HepG2 (cell line): ENCODE results near the gene PHF10. TPM values are rescaled to one million over a fixed set of nuclear protein-coding genes. Genes with fewer than 3 reads are reported as not detected.

Source experiments
- ATAC-seq: fragments of 200-7000 bp; cut with Tn5 transposase; 3 replicates; pipeline ENCODE4 v1.9.1; 2020; ENCODE audit warnings: mild to moderate bottlenecking, moderate library complexity
- BruUV-seq: library from RNA; stranded (reverse); fragments of 400-500 nt; replicated peaks from 2 replicates; lab custom pipeline; 2021; lab: Mats Ljungman, UMichigan
- CTCF ChIA-PET: fragments of 300-600 bp; formaldehyde crosslinking; extraction: SDS; loops from one replicate; lab custom pipeline; 2021; ENCODE audit warnings: low total read pairs, inconsistent platforms, low intra/inter-chr PET ratio; lab: Yijun Ruan, JAX
- POLR2A ChIA-PET: fragments of 350-600 bp; sonication (Branson Sonifier 250); formaldehyde crosslinking; loops from one replicate; lab custom pipeline; 2020; ENCODE audit warnings: antibody characterized with exemption, inconsistent platforms; lab: Yijun Ruan, JAX
- DNase-seq: peaks from one replicate; pipeline ENCODE4 v3.0.0-alpha.2; 2015; ENCODE audit warnings: low spot score
- FAIRE-seq: peaks from 3 replicates; lab custom pipeline; 2011; peaks lifted over from hg19 to GRCh38; lab: Jason Lieb, UNC
- H2AFZ ChIP-seq: one replicate; pipeline ENCODE4 v1.6.1; 2011; ENCODE audit warnings: low read length, inconsistent platforms
- H3K27ac ChIP-seq: fragments of 300-600 bp; 3 replicates; pipeline ENCODE4 v1.8.0; 2011; ENCODE audit warnings: mixed run types, mild to moderate bottlenecking, mixed read lengths, low read length, inconsistent platforms; ENCODE audit not compliant: insufficient read depth; ENCODE audit errors: extremely low read length
- H3K27me3 ChIP-seq, 2 experiments: fragments of 200-600 bp in 1 of 2; 2 replicates in 1 of 2; 3 replicates in 1 of 2; pipeline versions ENCODE4 v1.6.0 to v1.8.0; 2011; ENCODE audit warnings: low read length in 2 of 2, mild to moderate bottlenecking in 2 of 2, moderate library complexity in 2 of 2, inconsistent platforms in 1 of 2; ENCODE audit not compliant: insufficient read depth in 2 of 2, control insufficient read depth in 1 of 2
- H3K36me3 ChIP-seq, 2 experiments: fragments of 200-600 bp in 1 of 2; replicated peaks in 1 of 2; 2 replicates in 1 of 2; 3 replicates in 1 of 2; pipeline versions ENCODE4 v1.5.1 to v1.8.0; 2011; ENCODE audit warnings: low read length in 2 of 2, inconsistent platforms in 1 of 2; ENCODE audit not compliant: insufficient read depth in 2 of 2, control insufficient read depth in 1 of 2
- H3K4me1 ChIP-seq: 2 replicates; pipeline ENCODE4 v1.5.1; 2012; ENCODE audit warnings: low read length, inconsistent platforms; ENCODE audit not compliant: insufficient read depth
- H3K4me2 ChIP-seq: 2 replicates; pipeline ENCODE4 v1.6.0; 2011; ENCODE audit warnings: low read depth, low read length, inconsistent platforms
- H3K4me3 ChIP-seq, 3 experiments: fragments of 200-600 bp in 1 of 3; sonication (generic), shearing (Covaris generic) in 1 of 3; replicated peaks in 1 of 3; 2 replicates each; pipeline ENCODE4 v1.5.1; 2011 to 2016; ENCODE audit warnings: low read length in 3 of 3, inconsistent platforms in 2 of 3, low read depth in 2 of 3, mild to moderate bottlenecking in 2 of 3, control low read depth in 1 of 3, mixed read lengths in 1 of 3; ENCODE audit not compliant: insufficient read depth in 1 of 3
- H3K79me2 ChIP-seq: one replicate; pipeline ENCODE4 v1.6.1; 2011; ENCODE audit warnings: low read length, inconsistent platforms; ENCODE audit not compliant: insufficient read depth
- H3K9ac ChIP-seq: 2 replicates; pipeline ENCODE4 v1.6.0; 2011; ENCODE audit warnings: mild to moderate bottlenecking, low read depth, low read length, inconsistent platforms; ENCODE audit not compliant: insufficient read depth
- H3K9me3 ChIP-seq: 2 replicates; pipeline ENCODE4 v1.5.1; 2012; ENCODE audit warnings: mild to moderate bottlenecking, low read length
- H4K20me1 ChIP-seq: 2 replicates; pipeline ENCODE4 v1.6.0; 2011; ENCODE audit warnings: inconsistent platforms, mild to moderate bottlenecking, low read length, moderate library complexity; ENCODE audit not compliant: insufficient read depth
- FOXP1 ChIP-seq, 2 experiments: fragments of 450-650 bp in 1 of 2; IDR thresholded peaks; 2 replicates each; pipeline ENCODE4 v1.6.1; 2017 to 2018; ENCODE audit warnings: antibody characterized with exemption in 1 of 2
- IKZF4 ChIP-seq: sonication (generic); formaldehyde crosslinking; IDR thresholded peaks from 2 replicates; pipeline ENCODE4 v1.5.1; 2020; ENCODE audit warnings: borderline replicate concordance, mild to moderate bottlenecking, low read depth, missing genetic modification reagents; ENCODE audit errors: not compliant biosample characterization
- PAXIP1 ChIP-seq: sonication (generic); formaldehyde crosslinking; conservative IDR thresholded peaks from 2 replicates; pipeline ENCODE4 v1.4.0; 2020; ENCODE audit warnings: mild to moderate bottlenecking, missing genetic modification reagents, moderate library complexity
- PHF20 ChIP-seq: sonication (generic); formaldehyde crosslinking; IDR thresholded peaks from 2 replicates; pipeline ENCODE4 v1.5.0; 2020; ENCODE audit warnings: mild to moderate bottlenecking, missing genetic modification reagents
- REST ChIP-seq, 2 experiments: IDR thresholded peaks; 2 replicates each; pipeline ENCODE4 v1.6.1; 2011 to 2012; ENCODE audit warnings: low read length in 2 of 2, borderline replicate concordance in 1 of 2, low read depth in 1 of 2, mild to moderate bottlenecking in 1 of 2, moderate library complexity in 1 of 2
- SRF ChIP-seq: IDR thresholded peaks from 2 replicates; pipeline ENCODE4 v1.6.1; 2011; ENCODE audit warnings: mild to moderate bottlenecking, low read depth, low read length, moderate library complexity
- SRY ChIP-seq: sonication (generic); formaldehyde crosslinking; IDR thresholded peaks from 2 replicates; pipeline ENCODE4 v1.8.0; 2022; ENCODE audit warnings: mild to moderate bottlenecking, missing genetic modification reagents
- TBL1XR1 ChIP-seq: fragments of 150-350 bp; IDR thresholded peaks from 2 replicates; pipeline ENCODE4 v1.6.1; 2014; ENCODE audit warnings: borderline replicate concordance, low read length; ENCODE audit not compliant: partially characterized antibody
- ZNF782 ChIP-seq: sonication (generic); formaldehyde crosslinking; IDR thresholded peaks from 2 replicates; pipeline ENCODE4 v1.4.0; 2020; ENCODE audit warnings: missing genetic modification reagents, mild to moderate bottlenecking, borderline replicate concordance
- WGBS: methylation state at CpG from one replicate; pipeline ENCODE4 v1.1.6; 2017; ENCODE audit warnings: low lambda C conversion rate; 5-methylcytosine and 5-hydroxymethylcytosine counted together
- in situ Hi-C: cut with HindIII; loops from 2 replicates; pipeline ENCODE4 v1.10.0; 2017; ENCODE audit warnings: low pct_unique_long_range_greater_than_20kb; ENCODE audit not compliant: extremely low pct_ligation_motif_present
- intact Hi-C: fragments of 100-400 bp; cut with micrococcal nuclease; formaldehyde crosslinking; loops from one replicate; pipeline ENCODE4 v1.10.0; 2022; ENCODE audit not compliant: unreplicated experiment
- polyA plus RNA-seq, 8 experiments: library from polyadenylated mRNA; depleted of rRNA in 3 of 8; stranded (reverse) in 7 of 8; unstranded in 1 of 8; fragments of >200 nt; fragmentation: Illumina TruSeq in 4 of 8; extraction: Trizol in 4 of 8; gene quantifications; 2 replicates each; pipeline versions ENCODE4 v1.2.1 to v1.2.3, GENCODE V29; 2011 to 2016; ENCODE audit warnings: low read depth in 4 of 8, missing spikeins in 1 of 8, mixed read lengths in 1 of 8; ENCODE audit not compliant: insufficient read depth in 1 of 8
- total RNA-seq, 5 experiments: library from RNA; depleted of rRNA; stranded (reverse); fragments of >200 nt; fragmentation: Illumina TruSeq; extraction: Trizol; gene quantifications; 2 replicates each; pipeline ENCODE4 v1.2.3, GENCODE V29; 2016; ENCODE audit warnings: low read depth in 1 of 5
- TF ChIP-seq, protein P1 (sequence below): conservative IDR thresholded peaks from 2 replicates; pipeline ENCODE4 v1.6.1; 2018; ENCODE audit warnings: missing genetic modification reagents
- TF ChIP-seq, protein P2 (sequence below): sonication (generic); formaldehyde crosslinking; IDR thresholded peaks from 2 replicates; pipeline ENCODE4 v1.5.1; 2020; ENCODE audit warnings: missing genetic modification reagents, mild to moderate bottlenecking, borderline replicate concordance
- TF ChIP-seq, protein P3 (sequence below): sonication (generic); formaldehyde crosslinking; IDR thresholded peaks from 2 replicates; pipeline ENCODE4 v1.4.0; 2020; ENCODE audit warnings: missing genetic modification reagents, low read depth, mild to moderate bottlenecking, borderline replicate concordance

Gene PHF10
- total and polyA plus RNA-seq, 2 of the 13 experiments (the other 11 are each of a cell fraction or from before 2014, with no cell fraction given): 42.1 to 84.1 TPM

GRCh38 chr6:169669889-169670288 is 54.4 kb downstream of the PHF10 start:
- ChIA-PET CTCF (no interaction called here), POLR2A (no interaction called here)
- WGBS: 86% methylated on average over 7 of the region's 7 CpGs
- Histone ChIP-seq H4K20me1 (no peaks in the 10 kb centered on the region), H3K9me3 (no peaks in the 10 kb centered on the region), H3K9ac (no peak overlapping the region), H3K27me3 (no peaks in the 10 kb centered on the region), H3K27ac (no peak overlapping the region), H3K4me3 (no peak overlapping the region), H3K4me2 (no peak overlapping the region), H2AFZ (no peak overlapping the region), H3K4me1 (no peaks in the 10 kb centered on the region), H3K36me3 (peaks cover 31 to 73% of the 10 kb centered on the region in 2 experiments), H3K79me2 (no peaks in the 10 kb centered on the region)
- DNase-seq: no peak
- intact Hi-C loops (no loop called here), in situ Hi-C loops (no loop called here)
- BruUV-seq: no TSS peak
- no peak for ATAC-seq
- no peak for FAIRE-seq
- TF ChIP-seq TBL1XR1 (no peak), IKZF4 (CRISPR knock-in tag) (no peak), PAXIP1 (CRISPR knock-in tag) (no peak), SRY (CRISPR knock-in tag) (no peak), FOXP1 (IDR thresholded peaks at IDR 0.05) (no peak), FOXP1 (CRISPR knock-in tag; IDR thresholded peaks at IDR 0.05) (no peak), PHF20 (CRISPR knock-in tag) (no peak), ZNF782 (CRISPR knock-in tag) (no peak), SRF (no peak), REST (IDR thresholded peaks at IDR 0.05; ENCODE audit: borderline replicate concordance in 1 of 2, low read depth in 1 of 2, low read length in 2 of 2) (no peak)
- TF ChIP-seq, protein P1, sequence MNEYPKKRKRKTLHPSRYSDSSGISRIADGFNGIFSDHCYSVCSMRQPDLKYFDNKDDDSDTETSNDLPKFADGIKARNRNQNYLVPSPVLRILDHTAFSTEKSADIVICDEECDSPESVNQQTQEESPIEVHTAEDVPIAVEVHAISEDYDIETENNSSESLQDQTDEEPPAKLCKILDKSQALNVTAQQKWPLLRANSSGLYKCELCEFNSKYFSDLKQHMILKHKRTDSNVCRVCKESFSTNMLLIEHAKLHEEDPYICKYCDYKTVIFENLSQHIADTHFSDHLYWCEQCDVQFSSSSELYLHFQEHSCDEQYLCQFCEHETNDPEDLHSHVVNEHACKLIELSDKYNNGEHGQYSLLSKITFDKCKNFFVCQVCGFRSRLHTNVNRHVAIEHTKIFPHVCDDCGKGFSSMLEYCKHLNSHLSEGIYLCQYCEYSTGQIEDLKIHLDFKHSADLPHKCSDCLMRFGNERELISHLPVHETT (CRISPR knock-in tag): no peak
- TF ChIP-seq, protein P2, sequence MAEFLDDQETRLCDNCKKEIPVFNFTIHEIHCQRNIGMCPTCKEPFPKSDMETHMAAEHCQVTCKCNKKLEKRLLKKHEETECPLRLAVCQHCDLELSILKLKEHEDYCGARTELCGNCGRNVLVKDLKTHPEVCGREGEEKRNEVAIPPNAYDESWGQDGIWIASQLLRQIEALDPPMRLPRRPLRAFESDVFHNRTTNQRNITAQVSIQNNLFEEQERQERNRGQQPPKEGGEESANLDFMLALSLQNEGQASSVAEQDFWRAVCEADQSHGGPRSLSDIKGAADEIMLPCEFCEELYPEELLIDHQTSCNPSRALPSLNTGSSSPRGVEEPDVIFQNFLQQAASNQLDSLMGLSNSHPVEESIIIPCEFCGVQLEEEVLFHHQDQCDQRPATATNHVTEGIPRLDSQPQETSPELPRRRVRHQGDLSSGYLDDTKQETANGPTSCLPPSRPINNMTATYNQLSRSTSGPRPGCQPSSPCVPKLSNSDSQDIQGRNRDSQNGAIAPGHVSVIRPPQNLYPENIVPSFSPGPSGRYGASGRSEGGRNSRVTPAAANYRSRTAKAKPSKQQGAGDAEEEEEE (CRISPR knock-in tag): no peak
- TF ChIP-seq, protein P3, sequence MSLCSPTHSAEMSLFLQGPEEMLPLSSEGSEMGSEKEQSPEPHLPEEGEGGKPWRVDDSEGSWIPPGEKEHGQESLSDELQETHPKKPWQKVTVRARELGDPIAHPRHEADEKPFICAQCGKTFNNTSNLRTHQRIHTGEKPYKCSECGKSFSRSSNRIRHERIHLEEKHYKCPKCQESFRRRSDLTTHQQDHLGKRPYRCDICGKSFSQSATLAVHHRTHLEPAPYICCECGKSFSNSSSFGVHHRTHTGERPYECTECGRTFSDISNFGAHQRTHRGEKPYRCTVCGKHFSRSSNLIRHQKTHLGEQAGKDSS: no peak
